HG02938 (cell line): ENCODE measurements around the gene JUND.

Experiments used
- ATAC-seq: cut with Tn5 transposase; IDR thresholded peaks from one replicate; pipeline ENCODE4 v1.9.1; 2021; ENCODE audit warnings: mild to moderate bottlenecking, moderate library complexity; ENCODE audit not compliant: unreplicated experiment

Gene JUND

GRCh38 chr19:18251587-18252369 lies 29.6 kb downstream of the JUND start:
- no peak for ATAC-seq

GRCh38 chr19:18249834-18250233 lies 31.6 kb downstream of the JUND start:
- no peak for ATAC-seq

- no peak for ATAC-seq
Measured at GRCh38 chr19:18245297-18245696, 36.1 kb downstream of the JUND start.

GRCh38 chr19:18239303-18239702 lies 42.1 kb downstream of the JUND start:
- no peak for ATAC-seq

GRCh38 chr19:18234194-18234593 lies 47.2 kb downstream of the JUND start:
- ATAC-seq = no peak

- ATAC-seq = no peak
Measured at GRCh38 chr19:18233224-18233825, 48.1 kb downstream of the JUND start.

GRCh38 chr19:18232540-18233223 lies 48.7 kb downstream of the JUND start:
- no peak for ATAC-seq

- no peak for ATAC-seq
Measured at GRCh38 chr19:18231775-18232174, 49.6 kb downstream of the JUND start.

GRCh38 chr19:18230941-18231734 lies 50.3 kb downstream of the JUND start:
- ATAC-seq = no peak

- ATAC-seq = no peak
Measured at GRCh38 chr19:18229915-18230314, 51.5 kb downstream of the JUND start.
